ENCODE measurements around the gene SEPTIN8. TPM values are rescaled to one million over a fixed set of nuclear protein-coding genes. Genes with fewer than 3 reads are reported as not detected.

SEPTIN8 gene
- total and polyA plus RNA-seq, 8 donors = 15.5 to 47.3 (median 32.3) TPM

- TF ChIP-seq POLR2A (IDR thresholded peaks at IDR 0.05) = no peak
- TF ChIP-seq CTCF (IDR thresholded peaks at IDR 0.05) = no peak
- no peak for TF ChIP-seq EP300 (IDR thresholded peaks at IDR 0.05)
- TF ChIP-seq POLR2AphosphoS5 (IDR thresholded peaks at IDR 0.05) = no peak
- no peaks in the 10 kb centered on the region for H3K9me3 ChIP-seq
- peaks cover 8 to 20% (median 15%) of the 10 kb centered on the region in 4 donors for H3K4me1 ChIP-seq
- H3K27ac ChIP-seq = no peak overlapping the region
- intact Hi-C loops (cut with DNase I; ENCODE audit: low total_unique reads) = no loop called here
- 38 to 68% (median 53%) methylated on average over 2 of the region's 2 CpGs for WGBS, 5 donors
- H3K36me3 ChIP-seq = peaks cover 0 to 4% (median 2%) of the 10 kb centered on the region in 4 donors
- H3K27me3 ChIP-seq = no peaks in the 10 kb centered on the region
- no peak for DNase-seq
- H3K4me3 ChIP-seq = no peak overlapping the region
Observed at GRCh38 chr5:132734687-132735086, 42.4 kb downstream of the SEPTIN8 start.

- WGBS, 5 donors = 79 to 90% (median 88%) methylated on average over 2 of the region's 2 CpGs
- Histone ChIP-seq H3K4me1 (peaks cover 8 to 20% (median 15%) of the 10 kb centered on the region in 4 donors), H3K36me3 (peaks cover 0 to 4% (median 2%) of the 10 kb centered on the region in 4 donors), H3K9me3 (no peaks in the 10 kb centered on the region), H3K4me3 (no peak overlapping the region), H3K27ac (no peak overlapping the region), H3K27me3 (no peaks in the 10 kb centered on the region)
- intact Hi-C loops (cut with DNase I; ENCODE audit: low total_unique reads) = no loop called here
- no peak for DNase-seq
- TF ChIP-seq POLR2AphosphoS5 (IDR thresholded peaks at IDR 0.05) = no peak
- TF ChIP-seq EP300 (IDR thresholded peaks at IDR 0.05) = no peak
- TF ChIP-seq POLR2A (IDR thresholded peaks at IDR 0.05) = no peak
- TF ChIP-seq CTCF (IDR thresholded peaks at IDR 0.05) = no peak
Observed at GRCh38 chr5:132733499-132734148, 43.4 kb downstream of the SEPTIN8 start.

DNA sequence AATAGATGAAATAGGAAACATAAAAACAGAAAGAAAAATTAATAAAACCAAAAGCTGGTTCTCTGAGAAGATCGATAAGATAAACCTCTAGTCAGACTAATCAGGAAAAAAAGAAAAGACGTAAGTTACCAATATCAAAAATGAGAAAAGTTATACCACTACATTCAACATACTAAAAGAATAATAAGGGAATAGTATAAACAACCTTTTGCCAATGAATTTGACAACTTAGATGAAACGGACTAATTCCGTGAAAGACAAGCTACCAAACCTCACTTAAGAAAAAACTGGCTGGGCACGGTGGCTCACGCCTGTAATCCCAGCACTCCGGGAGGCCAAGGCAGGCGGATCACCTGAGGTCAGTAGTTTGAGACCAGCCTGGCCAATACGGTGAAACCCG lies 47.1 kb downstream of the SEPTIN8 start:
- Histone ChIP-seq H3K36me3 (peaks cover 0 to 17% (median 13%) of the 10 kb centered on the region in 4 donors), H3K4me3 (no peak overlapping the region), H3K9me3 (no peaks in the 10 kb centered on the region), H3K27me3 (no peaks in the 10 kb centered on the region), H3K4me1 (no peaks in the 10 kb centered on the region), H3K27ac (no peak overlapping the region)
- TF ChIP-seq POLR2A (IDR thresholded peaks at IDR 0.05) (no peak), POLR2AphosphoS5 (IDR thresholded peaks at IDR 0.05) (no peak), CTCF (IDR thresholded peaks at IDR 0.05) (no peak), EP300 (IDR thresholded peaks at IDR 0.05) (no peak)
- WGBS, 5 donors = 94 to 99% (median 95%) methylated on average over 10 of the region's 10 CpGs
- DNase-seq = no peak
- intact Hi-C loops (cut with DNase I; ENCODE audit: low total_unique reads) = no loop called here

- 94 to 99% (median 96%) methylated on average over 2 of the region's 2 CpGs for WGBS, 5 donors
- intact Hi-C loops (cut with DNase I; ENCODE audit: low total_unique reads) = no loop called here
Observed at GRCh38 chr5:132725745-132726144, 51.3 kb downstream of the SEPTIN8 start.

More at GRCh38 chr5:132725745-132726144, 51.3 kb downstream of the SEPTIN8 start:
- Histone ChIP-seq H3K4me3 (no peak overlapping the region), H3K9me3 (no peaks in the 10 kb centered on the region), H3K27me3 (no peaks in the 10 kb centered on the region), H3K4me1 (no peaks in the 10 kb centered on the region), H3K36me3 (peaks cover 0 to 14% (median 11%) of the 10 kb centered on the region in 4 donors), H3K27ac (no peak overlapping the region)
- TF ChIP-seq POLR2AphosphoS5 (IDR thresholded peaks at IDR 0.05) (no peak), EP300 (IDR thresholded peaks at IDR 0.05) (no peak), POLR2A (IDR thresholded peaks at IDR 0.05) (no peak), CTCF (IDR thresholded peaks at IDR 0.05) (no peak)
- DNase-seq = no peak
